ENCODE measurements around the gene FN3K. TPM values are rescaled to one million over a fixed set of nuclear protein-coding genes. Genes with fewer than 3 reads are reported as not detected.
A peak's percentile ranks its signal among the peaks of the same experiment; 100 is the strongest.

FN3K gene
- total and polyA plus RNA-seq, 2 of the 13 experiments (the other 11 are each of a cell fraction or from before 2014, with no cell fraction given), result 3.5 to 12.2 TPM

DNA sequence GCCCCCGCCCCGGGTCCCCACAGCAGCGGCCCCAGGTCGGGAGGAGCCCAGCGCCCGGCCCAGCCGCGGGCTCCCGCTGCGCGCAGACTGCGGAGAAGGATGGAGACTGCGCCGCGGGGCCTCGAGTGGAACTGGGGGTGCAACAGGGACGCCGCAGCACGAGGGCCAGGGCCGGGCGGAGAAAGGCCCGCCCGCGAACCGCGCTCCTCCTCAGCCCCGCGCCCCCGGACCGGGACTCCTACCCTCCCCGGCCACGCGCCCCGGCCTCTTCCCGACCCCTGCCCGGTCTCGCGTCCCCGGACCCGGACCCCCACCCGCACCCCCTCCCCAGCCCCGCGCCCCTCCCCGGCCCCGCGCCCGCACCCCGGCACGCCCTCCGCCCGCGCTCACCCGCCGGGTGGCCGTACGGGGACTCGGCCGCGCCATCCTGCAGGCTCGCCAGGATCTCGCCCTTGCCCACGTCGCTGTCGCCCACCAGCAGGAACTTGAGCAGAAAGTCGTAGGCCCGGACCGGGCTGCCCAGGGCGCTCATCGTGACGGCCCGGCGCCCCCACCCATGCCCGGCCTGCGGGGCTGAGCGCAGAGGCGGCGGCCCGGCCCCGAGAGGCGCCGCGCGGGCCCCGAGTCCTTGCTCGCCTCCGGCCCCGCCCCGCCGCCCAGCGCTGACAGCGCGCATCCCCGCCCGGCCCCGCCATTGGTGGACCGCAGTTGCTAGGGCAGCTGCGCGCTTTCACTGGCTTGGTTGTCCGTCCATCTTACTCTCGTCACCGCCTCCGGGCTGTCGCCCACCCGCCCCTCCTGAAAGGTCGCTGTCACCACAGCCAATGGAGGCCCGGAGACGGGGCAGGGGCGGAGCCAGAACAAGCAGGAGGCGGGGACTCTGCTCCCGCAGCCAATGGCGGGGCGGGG, 37.1 kb upstream of the FN3K start, which contains the start of gene RAB40B (continued):
- no peak for TF ChIP-seq IKZF4 (CRISPR knock-in tag; IDR thresholded peaks at IDR 0.05; ENCODE audit: borderline replicate concordance, low read depth, not compliant biosample characterization)
- TF ChIP-seq HNRNPK (IDR thresholded peaks at IDR 0.05; ENCODE audit: low read depth, low read length, poor library complexity, severe bottlenecking), result peak; percentile 25
- no peak for TF ChIP-seq ATF1 (CRISPR knock-in tag; IDR thresholded peaks at IDR 0.05)
- TF ChIP-seq NFE2L2 (IDR thresholded peaks at IDR 0.05; ENCODE audit: low read length), result no peak
- no peak for TF ChIP-seq ZNF569 (CRISPR knock-in tag; IDR thresholded peaks at IDR 0.05; ENCODE audit: borderline replicate concordance)
- TF ChIP-seq IKZF1 (IDR thresholded peaks at IDR 0.05), result no peak
- TF ChIP-seq ZNF850 (CRISPR knock-in tag; conservative IDR thresholded peaks at IDR 0.05), result no peak
- TF ChIP-seq EEA1 (CRISPR knock-in tag; IDR thresholded peaks at IDR 0.05; ENCODE audit: borderline replicate concordance), result no peak
- no peak for TF ChIP-seq ZNF34 (CRISPR knock-in tag; IDR thresholded peaks at IDR 0.05; ENCODE audit: borderline replicate concordance)
- TF ChIP-seq, protein P1, sequence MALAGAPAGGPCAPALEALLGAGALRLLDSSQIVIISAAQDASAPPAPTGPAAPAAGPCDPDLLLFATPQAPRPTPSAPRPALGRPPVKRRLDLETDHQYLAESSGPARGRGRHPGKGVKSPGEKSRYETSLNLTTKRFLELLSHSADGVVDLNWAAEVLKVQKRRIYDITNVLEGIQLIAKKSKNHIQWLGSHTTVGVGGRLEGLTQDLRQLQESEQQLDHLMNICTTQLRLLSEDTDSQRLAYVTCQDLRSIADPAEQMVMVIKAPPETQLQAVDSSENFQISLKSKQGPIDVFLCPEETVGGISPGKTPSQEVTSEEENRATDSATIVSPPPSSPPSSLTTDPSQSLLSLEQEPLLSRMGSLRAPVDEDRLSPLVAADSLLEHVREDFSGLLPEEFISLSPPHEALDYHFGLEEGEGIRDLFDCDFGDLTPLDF (CRISPR knock-in tag; IDR thresholded peaks at IDR 0.05), result no peak
- TF ChIP-seq, protein P2, sequence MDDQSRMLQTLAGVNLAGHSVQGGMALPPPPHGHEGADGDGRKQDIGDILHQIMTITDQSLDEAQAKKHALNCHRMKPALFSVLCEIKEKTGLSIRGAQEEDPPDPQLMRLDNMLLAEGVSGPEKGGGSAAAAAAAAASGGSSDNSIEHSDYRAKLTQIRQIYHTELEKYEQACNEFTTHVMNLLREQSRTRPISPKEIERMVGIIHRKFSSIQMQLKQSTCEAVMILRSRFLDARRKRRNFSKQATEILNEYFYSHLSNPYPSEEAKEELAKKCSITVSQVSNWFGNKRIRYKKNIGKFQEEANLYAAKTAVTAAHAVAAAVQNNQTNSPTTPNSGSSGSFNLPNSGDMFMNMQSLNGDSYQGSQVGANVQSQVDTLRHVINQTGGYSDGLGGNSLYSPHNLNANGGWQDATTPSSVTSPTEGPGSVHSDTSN (CRISPR knock-in tag; IDR thresholded peaks at IDR 0.05; ENCODE audit: borderline replicate concordance), result peak; percentile 90; the same call in 1 of the 2 replicates
- TF ChIP-seq ARNT (IDR thresholded peaks at IDR 0.05), result no peak
- TF ChIP-seq ZNF124 (CRISPR knock-in tag; IDR thresholded peaks at IDR 0.05), result no peak
- 0 out of 2 replicates have a peak, but pooled peaks have one; percentile 11 for TF ChIP-seq ARNT2 (CRISPR knock-in tag; IDR thresholded peaks at IDR 0.05; ENCODE audit: low read depth)
- 0 out of 2 replicates have a peak, but pooled peaks have one; percentile 31 for TF ChIP-seq ZNF446 (CRISPR knock-in tag; IDR thresholded peaks at IDR 0.05)
- TF ChIP-seq CREM (IDR thresholded peaks at IDR 0.05), result peak; percentile 68
- no peak for TF ChIP-seq CREM (CRISPR knock-in tag; IDR thresholded peaks at IDR 0.05)
- no peak for TF ChIP-seq XRCC5 (optimal IDR thresholded peaks at IDR 0.05; ENCODE audit: low read length)
- TF ChIP-seq, protein P3, sequence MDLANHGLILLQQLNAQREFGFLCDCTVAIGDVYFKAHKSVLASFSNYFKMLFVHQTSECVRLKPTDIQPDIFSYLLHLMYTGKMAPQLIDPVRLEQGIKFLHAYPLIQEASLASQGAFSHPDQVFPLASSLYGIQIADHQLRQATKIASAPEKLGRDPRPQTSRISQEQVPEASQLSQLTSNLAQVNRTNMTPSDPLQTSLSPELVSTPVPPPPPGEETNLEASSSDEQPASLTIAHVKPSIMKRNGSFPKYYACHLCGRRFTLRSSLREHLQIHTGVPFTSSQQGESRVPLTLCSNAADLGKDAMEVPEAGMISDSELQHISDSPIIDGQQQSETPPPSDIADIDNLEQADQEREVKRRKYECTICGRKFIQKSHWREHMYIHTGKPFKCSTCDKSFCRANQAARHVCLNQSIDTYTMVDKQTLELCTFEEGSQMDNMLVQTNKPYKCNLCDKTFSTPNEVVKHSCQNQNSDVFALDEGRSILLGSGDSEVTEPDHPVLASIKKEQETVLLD (CRISPR knock-in tag; IDR thresholded peaks at IDR 0.05; ENCODE audit: low read depth), result peak; percentile 49; the same call in 1 of the 2 replicates
- TF ChIP-seq, protein P4, sequence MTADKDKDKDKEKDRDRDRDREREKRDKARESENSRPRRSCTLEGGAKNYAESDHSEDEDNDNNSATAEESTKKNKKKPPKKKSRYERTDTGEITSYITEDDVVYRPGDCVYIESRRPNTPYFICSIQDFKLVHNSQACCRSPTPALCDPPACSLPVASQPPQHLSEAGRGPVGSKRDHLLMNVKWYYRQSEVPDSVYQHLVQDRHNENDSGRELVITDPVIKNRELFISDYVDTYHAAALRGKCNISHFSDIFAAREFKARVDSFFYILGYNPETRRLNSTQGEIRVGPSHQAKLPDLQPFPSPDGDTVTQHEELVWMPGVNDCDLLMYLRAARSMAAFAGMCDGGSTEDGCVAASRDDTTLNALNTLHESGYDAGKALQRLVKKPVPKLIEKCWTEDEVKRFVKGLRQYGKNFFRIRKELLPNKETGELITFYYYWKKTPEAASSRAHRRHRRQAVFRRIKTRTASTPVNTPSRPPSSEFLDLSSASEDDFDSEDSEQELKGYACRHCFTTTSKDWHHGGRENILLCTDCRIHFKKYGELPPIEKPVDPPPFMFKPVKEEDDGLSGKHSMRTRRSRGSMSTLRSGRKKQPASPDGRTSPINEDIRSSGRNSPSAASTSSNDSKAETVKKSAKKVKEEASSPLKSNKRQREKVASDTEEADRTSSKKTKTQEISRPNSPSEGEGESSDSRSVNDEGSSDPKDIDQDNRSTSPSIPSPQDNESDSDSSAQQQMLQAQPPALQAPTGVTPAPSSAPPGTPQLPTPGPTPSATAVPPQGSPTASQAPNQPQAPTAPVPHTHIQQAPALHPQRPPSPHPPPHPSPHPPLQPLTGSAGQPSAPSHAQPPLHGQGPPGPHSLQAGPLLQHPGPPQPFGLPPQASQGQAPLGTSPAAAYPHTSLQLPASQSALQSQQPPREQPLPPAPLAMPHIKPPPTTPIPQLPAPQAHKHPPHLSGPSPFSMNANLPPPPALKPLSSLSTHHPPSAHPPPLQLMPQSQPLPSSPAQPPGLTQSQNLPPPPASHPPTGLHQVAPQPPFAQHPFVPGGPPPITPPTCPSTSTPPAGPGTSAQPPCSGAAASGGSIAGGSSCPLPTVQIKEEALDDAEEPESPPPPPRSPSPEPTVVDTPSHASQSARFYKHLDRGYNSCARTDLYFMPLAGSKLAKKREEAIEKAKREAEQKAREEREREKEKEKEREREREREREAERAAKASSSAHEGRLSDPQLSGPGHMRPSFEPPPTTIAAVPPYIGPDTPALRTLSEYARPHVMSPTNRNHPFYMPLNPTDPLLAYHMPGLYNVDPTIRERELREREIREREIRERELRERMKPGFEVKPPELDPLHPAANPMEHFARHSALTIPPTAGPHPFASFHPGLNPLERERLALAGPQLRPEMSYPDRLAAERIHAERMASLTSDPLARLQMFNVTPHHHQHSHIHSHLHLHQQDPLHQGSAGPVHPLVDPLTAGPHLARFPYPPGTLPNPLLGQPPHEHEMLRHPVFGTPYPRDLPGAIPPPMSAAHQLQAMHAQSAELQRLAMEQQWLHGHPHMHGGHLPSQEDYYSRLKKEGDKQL (CRISPR knock-in tag; IDR thresholded peaks at IDR 0.05; ENCODE audit: low read depth), result no peak
- peak; percentile 59 for TF ChIP-seq SAP130 (CRISPR knock-in tag; IDR thresholded peaks at IDR 0.05; ENCODE audit: low read depth)
